Right renal cortex interstitium (tissue), 3 donors: ENCODE data around the gene TBX5. TPM values are rescaled to one million over a fixed set of nuclear protein-coding genes. Genes with fewer than 3 reads are reported as not detected.
"Not testable (repeated sequence)": the region's sequence is repeated elsewhere in the genome, so short reads cannot be mapped to it uniquely, and the experiment has no call there.

Experiments
- DNase-seq, 3 donors: peaks; one replicate each; pipeline ENCODE4 v3.0.0-alpha.2; 2013; ENCODE audit warnings: low read depth in 3 of 3, low spot score in 2 of 3
- polyA plus RNA-seq, 3 donors: library from polyadenylated mRNA; unstranded; fragments of 120-200 nt; gene quantifications; one replicate each; pipeline ENCODE4 v1.2.1, GENCODE V29; 2013; ENCODE audit not compliant: insufficient read length in 3 of 3

Gene TBX5
- polyA plus RNA-seq, 3 donors = 0.06 to 0.07 TPM; not detected in 1

DNA sequence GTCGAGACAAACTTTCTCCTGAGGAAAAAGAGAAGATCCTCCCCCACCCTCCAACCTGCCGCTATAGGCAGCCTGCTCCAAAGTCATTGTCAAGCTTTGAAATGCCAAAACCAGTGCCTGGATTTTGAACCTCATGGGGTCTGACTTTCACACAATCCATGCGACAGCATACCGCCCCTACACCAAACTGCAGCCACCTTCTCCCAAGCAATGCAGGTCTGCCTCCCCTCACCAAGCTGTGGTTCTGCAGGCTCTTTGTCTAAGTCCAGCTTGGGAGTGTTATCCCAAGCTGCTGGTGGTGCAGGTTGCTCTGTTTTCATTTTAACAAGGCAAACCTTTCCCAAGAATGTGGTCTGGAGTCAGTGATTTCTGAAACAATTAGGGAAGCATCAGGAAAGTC, 12.4 kb downstream of the TBX5 start:
- no peak for DNase-seq

DNA sequence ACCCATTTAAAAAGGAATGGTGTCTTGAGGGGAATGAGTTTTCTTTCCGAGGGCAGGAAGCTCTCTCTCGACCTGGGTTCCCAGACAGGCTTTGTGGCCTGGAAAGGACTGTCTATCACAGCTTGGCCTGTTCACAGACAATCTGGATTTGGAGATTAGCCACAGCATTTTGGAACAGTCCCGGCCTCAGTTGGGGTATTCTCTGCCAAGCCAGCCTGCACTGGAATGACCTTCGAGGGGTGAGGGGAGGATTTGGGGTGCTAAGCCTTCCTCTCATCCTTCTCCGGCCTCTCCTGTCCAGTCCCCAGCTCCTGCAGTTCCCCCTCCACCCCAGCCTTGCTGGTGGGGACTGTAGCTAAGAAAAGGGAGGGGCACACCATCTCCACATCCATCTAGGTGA, 13.0 kb downstream of the TBX5 start:
- DNase-seq = no peak

DNA sequence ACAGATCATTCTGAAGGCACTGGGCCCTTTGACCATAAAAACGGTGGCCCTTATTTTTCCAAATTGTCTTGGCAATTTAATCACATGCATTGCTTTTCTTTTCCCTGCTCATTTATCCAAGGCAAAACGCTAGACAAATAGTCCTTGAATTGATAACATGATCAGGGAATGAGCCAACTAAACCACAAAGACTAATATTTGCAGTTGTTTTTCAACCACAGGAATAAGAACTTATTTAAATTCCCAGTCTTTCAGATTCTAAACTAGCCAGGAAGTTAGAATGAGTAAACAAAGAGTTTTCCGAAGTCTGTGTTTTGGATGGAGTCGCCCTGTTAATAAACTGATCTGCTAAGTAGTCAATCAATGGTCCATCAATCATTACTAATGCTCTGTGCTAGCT, 14.9 kb downstream of the TBX5 start:
- no peak for DNase-seq

DNA sequence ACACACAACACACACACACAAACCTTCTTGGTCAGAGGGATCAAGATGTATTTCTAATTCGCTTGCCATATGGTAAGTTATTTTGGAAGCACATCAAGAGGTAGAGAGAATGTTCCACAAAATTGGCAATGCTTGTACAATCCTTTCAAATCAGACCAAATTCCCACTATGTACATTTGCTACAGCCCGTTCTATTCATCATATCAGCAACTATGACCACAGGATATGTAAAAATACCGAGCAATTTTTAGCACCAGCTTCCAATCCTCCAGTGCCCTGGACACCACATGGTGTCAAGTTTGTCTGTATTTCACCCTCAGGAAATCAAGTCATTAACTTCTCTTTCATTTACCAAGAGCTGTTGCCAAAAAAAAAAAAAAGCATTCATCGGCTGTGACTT, 21.2 kb downstream of the TBX5 start:
- DNase-seq = no peak

DNA sequence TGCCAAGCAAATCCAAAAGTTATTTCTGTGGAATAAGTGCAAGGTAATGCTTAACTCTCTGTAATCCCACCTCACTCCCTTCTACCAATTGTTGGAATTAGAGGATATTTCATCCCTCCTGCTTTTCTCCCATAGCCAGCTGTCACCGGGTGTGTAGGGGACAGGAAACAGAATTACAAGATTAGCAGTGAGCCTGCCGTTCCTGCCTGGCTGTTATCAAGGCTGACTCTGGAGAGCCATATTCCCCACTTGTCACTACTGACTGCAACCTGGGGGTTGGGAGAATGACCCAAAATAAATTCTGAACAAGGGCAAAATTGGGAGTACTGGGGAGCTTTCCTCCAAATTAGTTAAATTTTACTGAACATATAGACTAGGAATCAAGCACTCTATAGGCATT, 24.8 kb downstream of the TBX5 start:
- no peak for DNase-seq

DNA sequence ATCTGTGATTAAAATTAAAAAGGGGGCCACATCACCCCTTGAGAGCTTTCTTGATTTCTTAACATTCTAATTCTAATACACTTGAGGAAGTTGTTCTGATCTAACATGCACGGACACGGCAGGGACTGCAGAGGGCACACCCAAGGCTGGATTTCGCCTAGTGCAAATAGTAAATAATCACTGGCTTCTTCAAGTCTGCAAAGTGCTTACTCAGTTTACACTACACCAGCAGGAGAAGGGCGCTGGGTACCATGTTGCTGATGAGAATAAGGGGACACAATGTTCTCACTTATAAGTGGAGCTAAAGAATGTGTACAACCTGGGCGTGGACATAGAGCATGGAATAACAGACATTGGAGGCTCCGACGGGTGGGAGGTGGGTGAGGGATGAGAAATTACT, 34.2 kb downstream of the TBX5 start:
- DNase-seq = no peak

DNA sequence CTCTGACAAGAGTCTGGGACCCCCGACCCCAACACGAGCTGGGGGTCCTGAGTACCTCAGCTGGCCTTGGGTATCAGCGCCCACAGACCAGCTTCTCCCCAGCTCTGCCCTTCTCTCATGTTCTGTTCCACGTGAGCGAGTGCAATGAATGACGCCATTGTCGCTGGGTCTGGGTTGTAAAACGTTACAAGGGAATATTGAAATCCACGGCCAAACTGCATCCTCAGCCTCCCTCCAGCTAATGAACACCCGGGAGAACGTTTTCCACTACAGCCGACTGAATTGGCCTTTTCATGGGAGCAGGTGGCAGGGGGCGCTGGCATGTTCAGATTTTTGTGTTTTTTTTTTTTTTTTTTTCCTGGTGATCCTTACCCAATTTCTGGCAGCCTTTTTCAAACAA, 34.7 kb downstream of the TBX5 start:
- no peak for DNase-seq

DNA sequence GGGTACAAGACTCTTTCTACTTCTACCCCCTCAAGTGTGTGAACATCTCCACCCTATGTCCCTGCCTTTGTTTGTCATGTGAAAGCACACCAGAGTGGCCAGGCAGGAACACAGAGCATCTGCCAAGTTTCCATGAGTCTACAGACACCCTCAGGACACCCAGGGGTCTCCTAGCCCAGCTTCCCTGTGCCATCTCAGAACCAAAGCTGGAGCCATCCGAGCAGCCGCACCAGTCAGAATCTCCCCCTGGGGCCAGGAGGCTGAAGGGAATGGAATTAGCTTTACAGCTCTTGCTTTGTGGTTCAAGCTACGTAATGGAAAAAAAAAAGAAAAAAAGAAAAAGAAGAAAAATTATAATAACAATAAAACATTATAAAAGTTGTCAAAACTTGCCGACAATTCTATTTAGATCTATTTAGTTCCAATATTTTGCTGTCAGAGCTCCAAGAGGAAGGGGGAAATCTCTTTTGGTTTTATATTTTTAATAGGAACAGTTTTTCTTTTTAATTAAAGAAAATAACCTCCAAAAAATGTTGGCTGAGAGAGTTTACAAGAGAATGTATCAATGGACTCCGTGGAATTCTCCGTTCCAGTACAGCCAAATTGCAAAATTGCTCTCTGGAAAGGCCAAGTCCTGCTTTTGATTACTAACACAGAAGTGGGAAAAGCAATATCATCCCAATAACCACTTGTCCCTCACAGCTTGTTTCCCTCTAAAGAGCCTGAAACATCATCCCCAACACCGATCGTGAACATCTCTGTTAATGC, 37.1 kb downstream of the TBX5 start:
- no peak for DNase-seq

DNA sequence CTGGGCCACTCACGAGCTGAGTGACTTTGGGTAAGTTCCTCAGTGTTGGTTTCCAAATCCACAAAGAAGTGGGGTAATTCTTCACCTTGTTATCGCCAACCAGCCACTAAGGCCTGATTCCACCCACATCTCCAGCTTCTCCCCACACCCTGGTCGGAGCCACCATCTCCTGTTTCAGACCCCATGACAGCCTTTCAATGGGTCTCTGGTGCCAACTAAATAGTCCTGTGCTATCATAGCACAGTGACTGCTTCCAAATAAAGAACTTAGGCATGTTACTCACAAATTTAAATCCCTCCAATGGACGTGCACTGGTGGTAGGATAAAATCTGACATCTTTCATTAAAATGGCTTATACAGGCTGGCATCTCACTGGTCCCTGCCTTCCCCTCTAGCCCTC, 44.0 kb downstream of the TBX5 start:
- DNase-seq = no peak

DNA sequence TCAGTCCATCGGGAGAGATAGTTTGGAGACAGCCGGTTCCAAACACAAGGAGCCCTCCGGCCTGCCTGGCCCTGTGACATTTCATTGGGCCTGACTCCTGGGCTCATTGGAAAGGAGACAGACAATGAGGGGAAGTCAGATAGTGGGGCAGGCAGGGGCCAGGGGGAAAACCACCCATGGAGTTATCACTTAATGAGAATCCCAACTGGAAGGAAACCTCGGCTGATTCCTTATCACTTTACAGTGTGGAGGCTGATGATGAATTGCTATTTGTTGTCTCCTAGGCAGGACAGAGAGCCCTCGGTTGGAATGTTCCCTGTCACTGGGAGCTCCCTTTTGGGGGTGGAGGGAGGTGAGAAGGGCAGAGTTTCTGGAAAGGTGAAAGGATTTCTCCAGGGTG, 44.4 kb downstream of the TBX5 start:
- DNase-seq = no peak

DNA sequence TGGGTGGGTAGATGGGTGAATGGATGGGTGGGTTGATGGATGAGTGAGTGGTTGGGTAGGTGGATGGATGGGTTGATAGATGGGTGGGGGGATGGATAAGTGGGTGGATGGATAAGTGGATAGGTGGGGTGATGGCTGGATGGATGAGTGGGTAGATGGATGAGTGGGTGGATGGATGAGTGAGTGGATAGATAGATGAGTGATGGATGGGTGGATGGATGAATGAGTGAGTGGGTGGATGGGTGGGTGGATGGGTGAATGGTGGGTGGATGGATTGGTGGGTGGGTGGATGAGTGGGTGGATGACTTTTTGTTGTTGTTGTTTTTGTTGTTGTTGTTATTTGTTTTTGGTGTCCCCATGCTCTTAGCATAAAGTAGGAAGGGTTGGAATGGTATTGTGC, 45.5 kb downstream of the TBX5 start:
- DNase-seq = no peak

DNA sequence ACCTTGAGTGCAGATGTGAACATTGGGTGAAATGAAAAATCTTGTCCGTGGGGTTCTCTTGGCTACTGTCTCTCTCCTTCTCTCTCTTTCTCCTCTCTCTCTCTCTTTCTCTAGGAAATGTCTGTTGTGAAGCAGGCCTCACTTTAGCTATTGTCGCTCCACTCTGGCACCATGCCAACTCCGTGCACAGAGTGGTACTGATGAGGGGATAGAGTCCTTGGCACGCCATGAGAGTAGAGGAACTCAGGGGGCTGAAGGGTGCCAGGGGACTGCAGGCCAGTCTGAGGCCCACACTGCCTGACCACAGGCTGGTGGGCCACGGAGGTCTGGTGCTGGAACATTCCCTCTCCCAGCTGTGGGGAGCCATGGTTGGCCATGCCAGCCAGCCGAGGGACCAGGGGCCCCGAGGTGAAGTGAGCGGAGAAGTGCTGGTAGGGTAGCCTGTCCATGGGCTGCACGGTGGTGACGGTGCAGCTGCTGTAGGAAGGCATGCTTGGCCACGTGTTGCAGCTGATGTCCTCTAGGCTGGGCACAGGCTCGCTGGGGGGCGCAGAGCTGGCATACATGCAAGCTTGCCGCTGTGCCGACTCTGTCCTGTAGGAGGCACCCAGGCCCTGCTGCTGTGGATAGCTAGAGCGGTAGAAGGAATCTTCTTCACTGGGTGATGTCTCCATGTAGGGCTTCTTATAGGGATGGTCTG, 50.4 kb downstream of the TBX5 start:
- no peak for DNase-seq

DNA sequence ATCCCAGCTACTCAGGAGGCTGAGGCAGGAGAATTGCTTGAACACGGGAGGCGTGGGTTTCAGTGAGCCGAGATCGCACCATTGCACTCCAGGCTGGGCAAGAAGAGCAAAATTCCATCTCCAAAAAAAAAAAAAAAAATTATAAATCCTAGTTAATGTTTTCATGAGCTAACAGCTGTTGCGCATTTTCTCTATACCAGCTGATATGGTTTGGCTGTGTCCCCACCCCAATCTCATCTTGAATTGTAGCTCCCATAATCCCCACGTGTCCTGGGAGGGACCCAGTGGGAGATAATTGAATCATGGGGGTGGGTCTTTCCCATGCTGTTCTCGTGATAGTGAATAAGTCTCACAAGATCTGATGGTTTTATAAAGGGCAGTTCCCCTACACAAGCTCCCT, 56.7 kb downstream of the TBX5 start:
- DNase-seq = not testable (repeated sequence)

DNA sequence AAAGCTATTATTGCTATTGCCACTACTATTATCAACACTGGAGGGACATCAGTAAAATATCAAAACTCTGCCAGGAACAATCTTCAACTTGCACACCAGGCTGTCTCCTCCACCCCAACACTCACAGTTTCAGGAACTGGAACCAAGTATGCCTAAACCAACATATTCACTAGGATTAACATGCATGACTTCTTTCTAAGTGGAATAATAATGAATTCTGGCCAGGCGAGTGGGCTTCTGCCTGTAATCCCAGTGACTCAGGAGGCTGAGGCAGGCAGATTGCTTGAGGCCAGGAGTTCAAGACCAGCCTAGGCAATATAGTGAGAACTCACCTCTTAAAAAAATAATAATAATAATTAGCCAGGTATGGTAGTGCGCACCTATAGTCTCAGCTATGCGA, 58.1 kb downstream of the TBX5 start:
- DNase-seq = no peak

DNA sequence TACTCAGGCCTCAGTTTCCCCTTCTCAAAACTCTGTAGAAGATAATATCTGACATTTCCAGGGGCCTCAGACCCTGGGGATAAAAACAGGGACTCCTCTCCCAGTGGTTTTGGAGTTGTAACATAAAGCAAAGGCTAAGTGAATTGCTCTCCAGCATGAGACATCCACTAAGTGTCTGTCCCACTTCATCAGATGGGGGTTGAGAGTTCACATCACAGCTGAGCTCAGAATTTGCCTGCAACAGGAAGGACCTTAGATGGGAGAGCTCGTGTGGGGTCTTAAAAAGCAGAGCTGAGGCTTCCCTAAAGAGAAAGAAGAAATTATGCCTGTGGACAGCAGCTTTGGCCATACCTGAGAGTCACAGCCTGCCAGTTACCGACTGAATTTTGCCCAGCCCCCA, 61.1 kb downstream of the TBX5 start:
- no peak for DNase-seq

DNA sequence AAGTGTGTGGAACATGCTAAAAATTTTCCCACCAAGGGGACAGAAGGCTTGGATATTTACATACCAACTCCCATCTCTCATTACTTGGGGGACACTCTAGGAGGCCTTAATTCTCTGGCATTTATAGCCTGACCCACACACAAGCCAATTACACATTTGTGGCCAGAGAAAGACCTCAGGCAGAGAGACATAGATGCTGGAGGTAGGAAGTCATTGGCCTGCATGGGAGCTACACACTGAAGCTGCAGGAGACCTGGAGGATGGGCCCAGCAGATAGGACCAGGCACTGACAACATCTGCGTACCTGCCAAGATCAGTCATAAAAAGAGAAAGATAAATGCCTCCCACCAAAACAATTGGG, 61.7 kb downstream of the TBX5 start:
- DNase-seq = no peak

DNA sequence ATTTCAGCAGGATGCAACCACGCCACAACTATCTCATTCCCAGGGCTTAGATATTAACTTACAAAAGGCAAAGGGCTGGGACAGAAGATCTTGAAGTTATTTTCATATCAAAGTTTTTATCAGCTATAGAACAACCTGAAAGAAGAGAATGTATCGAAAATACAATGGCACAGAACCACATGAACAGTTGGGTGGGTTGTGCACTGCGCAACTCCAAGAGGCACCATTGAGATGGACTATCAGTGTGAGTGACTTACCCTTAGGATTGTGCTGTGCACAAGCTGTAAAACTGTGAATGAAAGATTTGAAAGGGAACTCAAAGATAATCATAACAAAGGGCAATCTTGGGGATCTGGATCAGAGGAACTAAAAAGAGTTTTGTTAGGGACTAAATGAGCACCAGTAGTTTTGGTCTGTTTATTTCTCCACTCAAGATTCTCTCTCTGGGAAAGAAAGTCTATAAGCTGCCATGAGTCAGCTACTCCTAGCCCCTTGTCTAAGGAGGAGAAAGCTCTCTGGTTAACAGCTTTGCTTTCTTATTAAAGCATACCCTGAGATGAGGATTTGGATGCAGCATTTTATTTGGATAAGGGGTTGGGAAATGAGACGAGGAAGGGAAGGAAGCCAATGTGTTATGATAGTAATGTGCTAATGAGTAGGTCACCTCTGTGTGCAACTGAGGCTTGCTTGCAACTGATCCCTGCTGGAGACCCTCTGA, 62.2 kb downstream of the TBX5 start:
- no peak for DNase-seq

DNA sequence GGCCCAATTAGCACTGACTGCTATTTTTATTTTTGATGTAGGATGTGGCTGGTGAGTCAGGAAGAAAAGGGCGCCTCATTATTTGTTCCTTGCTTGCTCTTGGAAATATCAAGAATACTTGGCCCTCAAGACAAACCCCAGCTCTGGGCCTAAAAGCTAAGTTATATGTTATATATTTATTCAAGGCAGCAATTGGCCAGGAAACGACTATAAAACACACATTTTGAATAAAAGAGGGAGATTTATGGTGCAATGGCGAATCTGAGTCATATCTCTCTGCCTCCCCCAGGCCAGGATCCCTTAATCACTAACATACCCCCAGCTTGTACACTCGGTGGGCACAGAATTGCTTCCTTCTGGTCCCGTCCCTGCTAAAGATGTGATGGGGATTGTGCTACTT, 63.3 kb downstream of the TBX5 start:
- no peak for DNase-seq

DNA sequence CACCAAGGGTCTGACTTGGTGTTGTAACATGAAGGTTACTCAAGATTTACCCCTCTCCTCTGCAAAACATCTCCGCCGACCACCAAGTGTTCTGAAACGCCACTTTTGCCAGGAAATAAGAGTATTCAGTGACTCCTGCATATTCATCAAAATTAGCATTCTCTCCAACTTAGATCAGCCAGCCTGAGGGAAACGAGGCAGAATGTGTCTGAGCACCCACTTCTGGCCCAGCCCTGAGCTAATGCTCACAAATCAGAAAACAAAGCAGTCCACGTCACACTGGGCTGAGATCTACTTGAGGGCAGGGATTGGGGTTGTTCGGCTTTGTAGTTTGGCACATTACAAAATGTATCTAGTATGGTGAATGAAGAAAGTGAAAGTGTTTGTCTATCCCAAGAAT, 64.3 kb downstream of the TBX5 start:
- DNase-seq = no peak

DNA sequence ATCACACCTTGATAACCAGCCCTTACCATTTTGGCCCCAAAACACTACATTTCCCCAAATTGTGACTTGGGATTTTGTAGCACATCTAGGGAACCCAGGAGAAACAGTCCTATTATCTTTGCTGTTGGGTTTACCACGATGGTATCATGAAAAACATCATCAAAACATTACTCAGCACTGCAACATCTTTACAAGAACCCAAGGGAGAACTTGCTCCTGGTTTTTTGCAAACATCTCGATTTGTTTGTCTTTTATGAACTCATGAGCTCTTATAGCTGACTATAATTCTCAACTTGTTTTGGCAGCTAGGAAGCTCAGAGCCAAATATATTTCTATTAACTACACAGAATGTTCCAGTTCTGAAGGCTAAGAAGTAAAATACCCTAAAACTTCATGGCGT, 65.7 kb downstream of the TBX5 start:
- DNase-seq = no peak

DNA sequence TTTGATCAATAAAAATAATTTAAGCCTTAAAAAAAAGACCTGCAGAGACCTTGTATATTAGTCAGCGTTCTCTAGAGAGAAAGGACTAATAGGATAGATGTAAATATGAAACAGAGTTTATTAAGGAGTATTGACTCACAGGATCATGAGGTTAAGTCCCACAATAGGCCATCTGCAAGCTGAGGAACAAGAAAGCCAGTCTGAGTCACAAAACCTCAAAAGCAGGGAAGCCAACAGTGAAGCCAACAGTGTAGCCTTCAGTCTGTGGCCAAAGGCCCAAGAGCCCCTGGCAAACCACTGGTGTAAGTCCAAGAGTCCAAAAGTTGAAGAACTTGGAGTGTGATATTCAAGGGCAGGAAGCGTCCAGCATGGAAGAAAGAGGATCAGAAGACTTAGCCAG, 66.3 kb downstream of the TBX5 start:
- no peak for DNase-seq

DNA sequence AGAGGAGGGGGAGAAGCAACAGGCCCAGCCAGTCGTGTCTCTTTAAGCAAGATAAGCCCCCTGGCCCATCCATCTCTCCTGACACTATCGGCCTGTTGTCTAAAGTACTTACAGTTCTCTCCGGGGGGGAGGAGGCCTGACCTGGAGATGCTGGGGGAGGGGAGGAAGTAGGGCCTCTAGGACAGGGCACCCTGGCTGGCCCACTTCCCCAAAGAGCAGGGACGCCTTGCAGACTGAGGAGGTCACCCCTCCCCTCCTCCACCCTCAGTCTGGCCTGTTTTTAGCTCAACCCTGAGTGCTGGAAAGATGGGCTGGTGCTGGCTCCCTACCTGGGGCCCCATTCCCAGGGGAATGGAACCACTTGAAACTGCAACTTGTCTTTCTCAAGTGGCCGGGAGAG, 70.3 kb downstream of the TBX5 start:
- no peak for DNase-seq
